Lower lobe of right lung (tissue), 2 donors: ENCODE measurements around the gene SNAPC5. TPM values are rescaled to one million over a fixed set of nuclear protein-coding genes. Genes with fewer than 3 reads are reported as not detected.

Experiments
- ATAC-seq, 2 donors: fragments of 200-7000 bp; cut with Tn5 transposase; one replicate each; pipeline ENCODE4 v1.9.1; 2020 to 2022; ENCODE audit warnings: mild to moderate bottlenecking in 2 of 2, moderate library complexity in 2 of 2
- DNase-seq: peaks from one replicate; pipeline ENCODE4 v3.0.0-alpha.2; 2020
- H3K27ac ChIP-seq: fragments of 200-600 bp; one replicate; pipeline ENCODE4 v1.8.0; 2022
- H3K27me3 ChIP-seq: fragments of 200-600 bp; one replicate; pipeline ENCODE4 v1.8.0; 2022; ENCODE audit warnings: low read depth
- H3K36me3 ChIP-seq: fragments of 200-600 bp; one replicate; pipeline ENCODE4 v1.8.0; 2022; ENCODE audit warnings: mild to moderate bottlenecking
- H3K4me1 ChIP-seq: fragments of 200-600 bp; one replicate; pipeline ENCODE4 v1.8.0; 2022
- H3K4me3 ChIP-seq: fragments of 200-600 bp; one replicate; pipeline ENCODE4 v1.8.0; 2022; ENCODE audit warnings: mild to moderate bottlenecking
- H3K9me3 ChIP-seq: fragments of 200-600 bp; one replicate; pipeline ENCODE4 v1.8.0; 2022
- intact Hi-C: fragments of 100-400 bp; cut with DNase I; formaldehyde crosslinking; loops from one replicate; pipeline ENCODE4 v1.11.0; 2022
- long read RNA-seq: library from polyadenylated mRNA; unstranded; transcript quantifications from one replicate; pipeline ENCODE4 v2.0.0, GENCODE V29; 2021
- total RNA-seq: library from RNA; stranded (reverse); fragmentation: NEBNext Ultra II Directional; extraction: Animal tissue kit (Norgen Biotek cat#: 25700); gene quantifications from one replicate; pipeline ENCODE4 v1.2.1, GENCODE V29; 2021
- TF ChIP-seq, protein P1 (sequence below): fragments of 200-600 bp; IDR thresholded peaks from one replicate; pipeline ENCODE4 v1.8.0; 2022; ENCODE audit warnings: antibody characterized with exemption, mild to moderate bottlenecking
- donor health status: DM: no; HTN: yes; CAD: no; lungs with severe emphysema.

The SNAPC5 gene, protein sequence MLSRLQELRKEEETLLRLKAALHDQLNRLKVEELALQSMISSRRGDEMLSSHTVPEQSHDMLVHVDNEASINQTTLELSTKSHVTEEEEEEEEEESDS
- 26.1 TPM for total RNA-seq
- long read RNA-seq, transcript SNAPC5-202 (3 exons, 1,002 nt): major isoform, 11 of 24 reads
- long read RNA-seq, transcript SNAPC5-201 (2 exons, 794 nt): minor isoform, 6 of 24 reads
- long read RNA-seq, partial matches to known transcripts: 1 of 24 reads
- long read RNA-seq, other reads (novel, unspliced or antisense): 3 of 24 reads

DNA sequence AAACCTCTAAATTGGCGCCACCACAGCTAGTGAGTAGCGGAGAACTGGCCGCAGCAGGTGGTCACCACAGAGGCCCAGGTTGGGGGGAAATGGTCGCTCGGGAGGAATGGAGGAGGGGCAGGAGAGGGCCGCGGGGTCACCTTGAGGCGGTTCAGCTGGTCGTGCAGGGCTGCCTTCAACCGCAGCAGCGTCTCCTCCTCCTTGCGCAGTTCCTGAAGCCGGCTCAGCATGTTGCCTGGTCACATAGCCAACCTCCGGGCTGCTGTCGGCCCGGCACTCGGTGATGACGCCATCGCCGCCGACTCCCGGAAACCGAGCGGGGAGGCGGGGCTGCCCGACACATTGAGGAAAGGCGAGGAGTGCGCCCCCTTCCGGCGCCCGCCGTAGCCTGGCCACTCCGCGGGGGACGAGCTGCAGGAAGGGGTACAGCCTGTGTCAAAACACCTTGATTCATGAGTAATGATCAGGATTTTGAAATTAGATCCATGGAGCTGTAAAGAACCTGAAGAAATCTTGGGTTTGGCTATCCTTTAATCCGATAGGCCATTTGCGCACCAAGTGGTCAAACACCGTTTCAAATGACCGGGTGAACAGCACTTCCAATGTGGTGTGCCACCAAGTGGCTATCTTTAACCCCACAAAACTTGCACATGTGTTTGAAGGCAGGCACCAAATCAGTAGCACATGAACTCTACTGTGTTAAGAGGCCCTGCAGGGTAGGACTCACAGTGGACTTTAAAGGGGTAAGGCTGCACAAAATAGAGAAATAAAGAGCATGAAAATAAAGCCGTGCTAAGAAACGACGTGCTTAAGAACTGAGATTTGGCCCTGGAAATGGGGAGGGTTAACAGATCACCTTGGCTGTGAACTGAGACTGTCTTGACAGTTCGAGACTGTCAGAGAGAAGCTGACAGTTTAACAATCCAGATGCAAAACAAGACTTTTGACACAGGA, at the start of gene SNAPC5:
Gene SNAPC5 (minus strand): TSS at position 261 of the 954 bp plus-strand sequence. CDS start 31 bp downstream, at position 230.
- TF ChIP-seq, protein P1, sequence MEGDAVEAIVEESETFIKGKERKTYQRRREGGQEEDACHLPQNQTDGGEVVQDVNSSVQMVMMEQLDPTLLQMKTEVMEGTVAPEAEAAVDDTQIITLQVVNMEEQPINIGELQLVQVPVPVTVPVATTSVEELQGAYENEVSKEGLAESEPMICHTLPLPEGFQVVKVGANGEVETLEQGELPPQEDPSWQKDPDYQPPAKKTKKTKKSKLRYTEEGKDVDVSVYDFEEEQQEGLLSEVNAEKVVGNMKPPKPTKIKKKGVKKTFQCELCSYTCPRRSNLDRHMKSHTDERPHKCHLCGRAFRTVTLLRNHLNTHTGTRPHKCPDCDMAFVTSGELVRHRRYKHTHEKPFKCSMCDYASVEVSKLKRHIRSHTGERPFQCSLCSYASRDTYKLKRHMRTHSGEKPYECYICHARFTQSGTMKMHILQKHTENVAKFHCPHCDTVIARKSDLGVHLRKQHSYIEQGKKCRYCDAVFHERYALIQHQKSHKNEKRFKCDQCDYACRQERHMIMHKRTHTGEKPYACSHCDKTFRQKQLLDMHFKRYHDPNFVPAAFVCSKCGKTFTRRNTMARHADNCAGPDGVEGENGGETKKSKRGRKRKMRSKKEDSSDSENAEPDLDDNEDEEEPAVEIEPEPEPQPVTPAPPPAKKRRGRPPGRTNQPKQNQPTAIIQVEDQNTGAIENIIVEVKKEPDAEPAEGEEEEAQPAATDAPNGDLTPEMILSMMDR: peak; percentile 99
- peak; percentile 98 to 99 for ATAC-seq
- Histone ChIP-seq H3K27me3 (no peaks in the 10 kb centered on the region), H3K4me1 (peaks cover 37% of the 10 kb centered on the region), H3K4me3 (peak within 1 kb of the TSS; percentile 76), H3K27ac (peak within 1 kb of the TSS; percentile 87), H3K36me3 (peaks cover 80% of the 10 kb centered on the region), H3K9me3 (no peaks in the 10 kb centered on the region)
- peak; percentile 98 for DNase-seq
- intact Hi-C loops: no loop called here

DNA sequence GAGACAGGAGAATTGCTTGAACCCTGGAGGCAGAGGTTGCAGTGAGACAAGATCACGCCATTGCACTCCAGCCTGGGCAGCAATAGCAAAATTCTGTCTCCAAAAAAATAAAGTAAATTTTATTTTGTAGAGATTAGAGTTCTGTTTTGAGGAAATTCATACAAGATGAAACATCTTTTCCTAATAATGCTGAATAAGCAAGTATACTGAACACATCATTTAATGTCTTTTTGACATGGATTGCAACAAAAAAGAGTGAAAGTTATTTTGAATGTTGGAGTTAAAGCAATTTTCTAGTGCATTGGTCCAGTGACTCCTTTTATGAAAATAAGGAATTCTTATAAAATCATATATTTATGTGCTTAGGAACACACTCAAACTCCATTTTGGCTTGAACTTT, 47.7 kb upstream of the SNAPC5 start:
- Histone ChIP-seq H3K4me3 (no peak overlapping the region), H3K36me3 (peaks cover 17% of the 10 kb centered on the region), H3K27me3 (no peaks in the 10 kb centered on the region), H3K9me3 (no peaks in the 10 kb centered on the region), H3K27ac (no peak overlapping the region), H3K4me1 (no peaks in the 10 kb centered on the region)
- DNase-seq: no peak
- ATAC-seq: no peak
- TF ChIP-seq, protein P1: no peak
- intact Hi-C loops: no loop called here

DNA sequence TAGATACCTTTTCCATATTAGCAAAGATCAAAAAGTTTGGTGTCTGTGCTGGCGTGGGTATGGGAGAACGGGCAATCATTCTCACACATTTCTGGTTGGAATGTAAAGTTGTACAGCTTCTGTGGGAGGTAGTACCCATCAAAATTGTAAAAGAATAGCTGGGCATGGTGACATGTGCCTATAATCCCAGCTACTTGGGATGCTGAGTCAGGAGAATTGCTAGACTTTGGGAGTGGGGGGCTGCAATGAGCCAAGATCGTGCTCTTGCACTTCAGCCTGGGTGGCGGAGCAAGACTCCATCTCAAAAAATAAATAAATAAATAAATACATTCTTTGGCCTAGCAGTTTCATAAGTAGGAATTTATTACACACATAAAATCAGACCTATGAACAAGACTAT, 45.3 kb upstream of the SNAPC5 start:
- DNase-seq (no peak), ATAC-seq (no peak)
- intact Hi-C loops: no loop called here
- Histone ChIP-seq H3K27me3 (no peaks in the 10 kb centered on the region), H3K4me1 (no peaks in the 10 kb centered on the region), H3K4me3 (no peak overlapping the region), H3K27ac (no peak overlapping the region), H3K9me3 (no peaks in the 10 kb centered on the region), H3K36me3 (peaks cover 15% of the 10 kb centered on the region)
- TF ChIP-seq, protein P1: no peak

DNA sequence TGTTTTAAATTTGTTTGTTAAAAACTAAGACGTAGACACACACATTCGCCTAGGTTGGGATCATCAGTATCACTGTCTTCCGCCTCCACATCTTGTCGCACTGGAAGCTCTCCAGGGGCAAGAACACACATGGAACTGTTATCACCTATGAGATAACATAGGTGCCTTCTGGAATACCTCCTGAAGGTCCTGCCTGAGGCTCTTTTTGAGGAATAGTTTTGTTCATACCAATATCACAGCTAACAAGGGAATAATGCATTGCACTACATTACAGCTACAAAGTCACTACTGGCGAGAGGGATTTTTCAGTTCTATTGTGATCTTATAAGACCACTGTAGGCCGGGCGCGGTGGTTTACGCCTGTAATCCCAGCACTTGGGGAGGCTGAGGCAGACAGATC, 37.5 kb upstream of the SNAPC5 start:
- no peak for DNase-seq
- no peaks in the 10 kb centered on the region for H3K9me3 ChIP-seq
- H3K4me3 ChIP-seq: no peak overlapping the region
- intact Hi-C loops: no loop called here
- TF ChIP-seq, protein P1: no peak
- no peaks in the 10 kb centered on the region for H3K4me1 ChIP-seq
- no peak for ATAC-seq
- no peak overlapping the region for H3K27ac ChIP-seq
- no peaks in the 10 kb centered on the region for H3K27me3 ChIP-seq
- peaks cover 10% of the 10 kb centered on the region for H3K36me3 ChIP-seq

DNA sequence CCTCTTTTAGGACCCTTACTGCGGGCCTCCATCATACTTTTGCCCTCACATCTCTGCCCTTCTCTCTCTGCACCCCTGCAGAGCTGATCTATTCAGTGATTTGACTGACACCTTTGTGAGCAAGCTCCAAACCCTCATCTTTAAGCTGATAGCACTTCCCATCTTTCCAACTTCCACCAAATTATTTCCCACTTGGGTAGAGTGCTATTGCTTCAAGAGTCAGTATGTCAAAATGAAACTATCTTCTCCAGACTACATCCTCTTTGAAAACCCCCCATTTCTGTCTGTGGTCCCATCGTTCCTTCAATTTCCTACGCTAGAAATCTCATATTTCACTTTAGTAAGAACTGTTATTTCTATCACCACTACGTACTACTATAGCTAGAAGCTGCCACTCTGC, 27.3 kb upstream of the SNAPC5 start:
- Histone ChIP-seq H3K36me3 (peaks cover 21% of the 10 kb centered on the region), H3K9me3 (no peaks in the 10 kb centered on the region), H3K4me1 (no peaks in the 10 kb centered on the region), H3K4me3 (no peak overlapping the region), H3K27me3 (no peaks in the 10 kb centered on the region), H3K27ac (no peak overlapping the region)
- TF ChIP-seq, protein P1: no peak
- ATAC-seq (no peak), DNase-seq (no peak)
- intact Hi-C loops: no loop called here
